Right forelimb (tissue), 1 donor: Measurements from ENCODE around the gene PGC.

ENCODE experiments used
- DNase-seq: peaks from one replicate; pipeline ENCODE4 v3.0.0-alpha.2; 2018

Gene PGC

DNA sequence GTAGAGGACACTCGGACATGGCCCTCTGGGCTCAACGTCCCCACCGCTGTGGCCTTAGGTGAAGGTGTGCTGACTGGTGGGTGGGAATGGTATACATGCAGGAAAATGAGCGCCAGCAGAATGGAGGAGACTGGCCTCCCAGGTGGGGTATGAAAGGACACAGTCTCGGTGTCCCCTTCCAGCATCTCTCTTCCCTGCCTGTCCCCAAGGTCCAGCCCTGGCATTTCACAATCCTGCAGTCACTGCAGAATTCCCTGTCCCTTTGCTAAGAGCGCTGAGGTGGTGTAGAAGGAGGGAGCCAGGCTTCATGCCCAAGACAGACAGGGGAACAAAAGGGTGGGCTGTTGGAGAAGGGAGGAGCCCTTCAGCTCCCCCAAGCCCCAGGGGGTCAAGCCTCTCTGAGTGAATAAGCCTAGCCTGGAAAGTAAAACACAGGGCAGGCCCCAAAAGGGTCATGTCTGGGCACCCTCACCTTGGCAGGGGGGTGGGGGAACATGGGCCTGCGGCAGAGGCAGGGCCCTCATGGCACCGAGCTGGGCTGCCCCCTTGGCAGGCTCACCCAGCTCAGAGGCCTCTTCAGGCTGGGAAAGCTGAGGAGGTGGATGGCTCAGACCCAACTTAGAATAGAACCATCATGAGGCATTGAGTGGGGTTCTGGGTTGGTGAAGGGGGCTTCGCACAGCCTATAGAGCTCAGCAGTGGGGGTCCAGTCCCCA is 35.7 kb downstream of the PGC start:
- DNase-seq = no peak

DNA sequence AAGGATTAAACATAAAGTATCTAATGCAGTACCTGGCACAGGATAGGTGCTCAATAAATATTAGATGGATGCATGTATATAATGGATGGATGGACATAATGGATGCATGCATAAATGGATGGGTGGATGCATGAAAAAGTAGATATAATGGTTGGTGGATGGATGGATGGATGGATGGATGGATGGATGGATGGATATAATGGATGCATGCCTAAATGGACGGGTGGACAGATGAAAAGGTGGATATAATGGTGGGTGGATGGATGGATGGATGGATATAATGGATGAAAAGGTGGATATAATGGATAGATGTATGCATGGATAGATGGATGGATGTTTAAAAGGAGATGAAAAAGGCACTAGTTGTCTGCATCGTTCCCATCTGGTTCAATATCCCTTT is 37.8 kb downstream of the PGC start:
- no peak for DNase-seq

DNA sequence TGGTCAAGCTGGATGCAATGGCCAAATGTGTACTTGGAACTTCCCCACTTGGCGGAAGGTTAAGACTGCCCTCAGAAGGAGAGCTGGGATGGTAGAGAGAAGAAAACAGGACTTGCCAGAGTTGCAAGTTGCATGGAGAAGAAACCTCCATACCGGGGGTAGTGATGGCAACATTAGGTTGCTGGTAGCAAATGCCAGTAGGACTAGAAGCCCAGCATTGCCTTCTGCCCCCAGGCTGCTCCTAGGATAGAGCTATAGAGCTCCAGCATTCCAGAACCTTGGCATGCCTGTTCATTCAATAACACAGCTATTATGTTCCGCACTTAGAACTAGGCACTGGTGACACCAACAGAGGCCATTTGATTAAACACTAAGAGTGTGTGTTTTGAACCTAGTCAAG is 38.3 kb downstream of the PGC start:
- no peak for DNase-seq

DNA sequence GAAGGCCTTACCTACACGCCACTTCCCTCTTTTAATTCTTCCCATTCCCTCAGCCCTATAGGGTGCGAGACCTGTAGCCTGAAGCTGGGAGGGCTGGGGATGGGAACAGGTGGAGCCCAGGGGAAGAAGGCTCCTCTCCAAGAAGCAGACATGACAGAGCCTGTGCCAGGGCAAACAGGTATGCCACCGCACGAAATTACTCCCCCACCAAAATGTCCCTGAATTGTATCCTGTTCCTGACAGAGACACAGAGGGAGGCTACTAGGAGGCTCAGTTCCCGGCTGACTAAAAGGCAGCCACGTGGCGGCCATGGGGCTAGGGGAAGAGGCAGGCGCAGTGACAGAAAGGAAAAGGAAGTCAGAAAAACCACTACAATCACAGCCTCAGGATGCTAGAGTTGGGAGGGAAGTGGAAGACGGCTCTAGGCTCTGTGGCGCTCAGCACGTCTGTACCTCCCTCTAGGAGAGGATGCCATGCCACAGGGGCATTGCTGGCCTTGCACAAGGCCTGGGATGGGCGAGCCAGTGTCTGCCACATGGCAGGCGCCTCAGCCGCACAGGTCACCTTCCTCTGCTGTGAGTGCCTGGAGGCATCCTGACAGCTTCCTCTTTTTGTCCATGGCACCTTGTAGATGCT is 39.5 kb downstream of the PGC start:
- no peak for DNase-seq

DNA sequence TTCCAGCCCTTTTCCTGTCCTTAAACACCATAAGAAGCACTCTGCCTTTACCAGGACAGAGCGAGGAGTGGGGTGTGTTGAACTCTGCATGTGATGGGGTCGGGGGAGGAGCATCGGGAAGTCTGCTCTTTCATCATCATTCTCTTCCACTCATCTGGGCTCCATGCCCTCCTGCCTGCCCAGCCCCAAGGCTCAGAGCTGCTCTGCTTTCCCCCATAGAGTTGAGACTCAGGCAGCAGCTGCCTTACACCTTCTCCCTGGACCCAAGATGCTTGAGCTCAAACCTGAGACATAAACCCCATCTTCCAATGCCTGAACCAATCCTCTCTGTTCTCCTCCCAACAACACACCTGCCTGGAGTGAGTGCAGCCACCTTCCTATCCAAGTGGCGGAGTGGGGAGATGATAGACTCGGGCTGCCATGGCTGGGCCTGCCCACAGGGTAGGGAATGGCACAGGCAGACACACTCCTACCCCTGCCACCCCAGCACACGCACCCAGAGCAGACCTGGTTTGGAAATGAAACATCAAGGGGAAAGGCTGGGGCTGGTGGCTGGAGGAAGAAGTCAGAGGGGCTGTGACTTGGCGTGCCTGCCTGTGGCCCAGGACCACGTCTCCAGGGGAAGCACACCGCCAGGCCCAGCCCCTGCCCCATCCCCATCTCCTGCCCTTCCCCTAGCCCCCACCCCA is 40.2 kb downstream of the PGC start:
- DNase-seq = no peak

DNA sequence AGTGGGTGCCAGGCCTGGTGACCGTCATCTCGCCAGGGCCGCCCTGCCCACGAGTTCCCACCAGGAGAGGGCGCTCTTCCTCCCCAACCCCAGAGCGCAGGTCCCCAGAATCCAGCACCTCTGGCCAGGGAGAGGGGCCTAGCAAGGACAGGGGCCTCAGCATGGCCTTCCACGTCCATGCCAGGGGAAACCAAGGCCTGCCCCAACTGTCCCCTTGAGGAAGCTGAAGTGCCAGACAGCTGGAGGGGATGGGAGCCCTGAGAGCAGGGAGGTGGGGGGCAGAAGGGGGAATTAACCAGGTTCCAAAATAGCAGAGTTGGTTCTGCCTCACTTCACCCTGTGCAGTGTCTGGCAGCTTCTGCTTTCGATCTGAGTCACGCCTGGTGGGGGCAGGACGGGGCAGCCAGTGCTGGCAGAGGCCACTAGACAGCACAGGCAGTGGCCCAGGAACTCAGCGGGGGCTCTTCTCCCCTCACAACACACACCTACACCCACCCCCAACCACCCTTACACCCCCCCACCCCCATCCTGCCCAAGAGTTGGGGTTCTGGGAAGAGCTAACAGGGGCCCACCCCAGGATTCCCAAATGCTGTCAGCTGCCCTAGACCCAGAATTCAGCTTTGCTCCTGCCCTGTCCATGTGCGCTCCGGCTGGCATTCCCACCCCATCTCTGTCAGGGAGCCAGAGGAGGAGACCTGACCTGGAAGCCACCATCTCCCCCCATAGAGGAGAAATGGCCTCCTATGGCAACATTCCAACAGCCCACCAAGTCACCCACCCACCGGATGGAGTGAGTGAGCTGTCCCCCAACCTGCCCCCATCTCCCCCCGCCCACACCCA is 41.0 kb downstream of the PGC start:
- DNase-seq = peak; percentile 65

DNA sequence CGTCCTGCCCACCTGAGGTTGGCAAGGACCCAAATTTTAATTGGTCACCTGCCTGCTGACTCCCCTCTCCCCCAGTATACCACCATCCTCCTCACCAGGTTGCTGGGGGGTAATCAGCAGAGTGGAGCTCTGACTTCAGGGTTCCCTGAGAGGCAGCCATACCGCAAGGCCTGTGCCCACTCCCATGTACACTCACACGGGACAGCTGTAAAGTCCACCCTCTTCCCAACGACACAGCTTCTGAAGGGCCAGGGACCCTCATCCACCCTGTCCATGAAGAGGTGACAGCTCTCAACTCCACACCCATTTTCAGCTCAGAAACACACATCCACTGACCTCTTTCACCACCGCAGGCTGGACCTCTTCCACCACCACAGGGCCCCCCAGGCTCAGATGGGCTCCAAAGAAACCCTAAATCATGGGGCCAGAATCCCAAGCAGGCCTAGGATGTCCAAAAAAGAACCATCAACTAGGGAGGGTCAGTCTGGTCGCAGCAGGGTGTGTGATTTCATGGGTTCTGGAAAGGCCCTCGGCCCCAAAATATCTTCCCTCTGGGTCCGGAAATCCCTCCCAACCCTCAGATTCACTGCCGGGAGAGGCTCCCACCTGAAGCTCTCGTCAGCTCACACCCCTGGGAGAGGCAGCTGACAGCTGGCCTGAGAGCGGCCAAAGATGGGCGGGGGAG is 41.7 kb downstream of the PGC start:
- no peak for DNase-seq

DNA sequence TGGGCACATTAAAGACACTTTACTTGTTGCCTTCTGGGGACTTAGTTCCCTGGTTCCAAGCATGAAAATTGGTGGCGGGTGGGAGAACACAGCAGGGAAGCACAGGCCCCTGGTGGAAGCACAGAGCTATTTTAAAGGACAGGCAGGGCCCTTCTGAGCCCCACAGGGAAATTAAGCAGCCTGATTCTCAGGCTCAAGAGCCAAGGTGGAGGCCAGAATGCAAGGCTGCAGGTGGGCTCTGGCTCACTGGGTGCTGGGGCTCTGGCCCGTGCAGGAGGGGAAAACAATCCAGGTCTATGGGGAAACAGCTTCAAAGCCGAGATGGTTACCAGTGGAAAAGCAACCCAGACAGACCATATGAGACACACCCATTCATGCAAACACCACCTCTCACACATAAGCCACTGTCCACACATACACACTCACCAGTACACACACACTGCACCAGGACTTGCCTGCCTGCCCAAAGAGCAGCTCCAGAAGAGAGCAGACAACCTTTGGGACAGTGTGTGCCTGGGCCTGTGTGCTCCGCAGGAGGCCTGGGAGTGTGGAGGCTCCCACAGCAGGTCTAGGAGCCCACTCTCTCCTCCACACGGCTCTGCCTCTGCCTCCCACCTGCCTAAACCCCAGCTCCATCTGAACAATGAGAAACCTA is 42.4 kb downstream of the PGC start:
- DNase-seq = no peak

DNA sequence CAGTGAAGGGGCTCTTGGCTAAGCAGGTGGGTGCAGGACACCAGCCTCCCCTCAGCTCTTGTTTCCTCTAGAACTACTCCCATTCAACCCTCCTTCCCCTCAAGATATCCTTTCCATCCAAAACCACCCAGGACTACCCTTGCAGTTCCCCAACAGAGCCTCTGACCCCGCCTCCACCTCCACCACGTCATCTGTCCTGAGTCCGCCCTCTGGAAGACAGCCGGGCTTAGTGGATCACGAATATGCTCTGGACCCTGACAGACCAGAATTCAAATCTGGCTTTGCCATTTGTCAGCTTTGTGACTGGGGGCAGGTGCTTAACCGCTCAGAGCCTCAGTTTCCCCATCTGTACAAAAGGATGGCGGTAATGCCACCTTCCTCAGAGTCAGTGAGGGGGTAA is 43.2 kb downstream of the PGC start:
- no peak for DNase-seq

DNA sequence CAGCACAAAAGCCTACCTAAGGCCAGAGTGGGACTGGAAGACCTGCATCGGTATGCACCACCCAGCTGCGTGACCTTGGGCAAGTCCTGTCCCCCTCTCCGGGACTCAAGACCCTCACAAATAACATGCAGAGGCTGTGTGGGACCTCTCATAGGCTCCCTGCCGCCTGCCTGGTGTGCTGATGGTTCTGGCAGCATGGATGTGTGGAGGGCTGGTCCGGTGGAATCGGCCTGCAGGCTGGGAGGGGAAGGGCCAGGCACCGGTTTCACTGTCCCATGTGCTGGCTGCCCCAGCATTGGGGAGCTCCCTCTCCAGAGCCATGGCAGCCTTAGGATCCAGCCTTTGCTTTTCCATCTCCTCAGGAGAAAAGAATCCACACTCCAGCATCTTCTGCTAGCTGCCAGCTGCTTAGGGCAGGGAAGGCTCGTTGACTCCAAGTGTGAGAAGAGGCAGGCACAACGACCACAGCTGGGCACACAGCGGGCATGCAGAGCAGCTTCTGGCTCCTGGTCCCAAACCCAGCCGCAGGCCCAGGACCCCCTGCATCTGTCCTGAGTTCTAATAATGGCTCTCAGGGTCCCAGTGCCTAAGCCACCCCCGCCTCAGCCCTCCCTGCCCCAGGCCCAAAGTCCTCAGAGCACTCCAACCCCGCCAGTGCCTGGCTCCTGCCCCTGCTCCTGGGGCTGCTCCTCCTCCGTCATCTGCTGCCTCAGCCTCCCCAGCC is 44.3 kb downstream of the PGC start:
- no peak for DNase-seq

DNA sequence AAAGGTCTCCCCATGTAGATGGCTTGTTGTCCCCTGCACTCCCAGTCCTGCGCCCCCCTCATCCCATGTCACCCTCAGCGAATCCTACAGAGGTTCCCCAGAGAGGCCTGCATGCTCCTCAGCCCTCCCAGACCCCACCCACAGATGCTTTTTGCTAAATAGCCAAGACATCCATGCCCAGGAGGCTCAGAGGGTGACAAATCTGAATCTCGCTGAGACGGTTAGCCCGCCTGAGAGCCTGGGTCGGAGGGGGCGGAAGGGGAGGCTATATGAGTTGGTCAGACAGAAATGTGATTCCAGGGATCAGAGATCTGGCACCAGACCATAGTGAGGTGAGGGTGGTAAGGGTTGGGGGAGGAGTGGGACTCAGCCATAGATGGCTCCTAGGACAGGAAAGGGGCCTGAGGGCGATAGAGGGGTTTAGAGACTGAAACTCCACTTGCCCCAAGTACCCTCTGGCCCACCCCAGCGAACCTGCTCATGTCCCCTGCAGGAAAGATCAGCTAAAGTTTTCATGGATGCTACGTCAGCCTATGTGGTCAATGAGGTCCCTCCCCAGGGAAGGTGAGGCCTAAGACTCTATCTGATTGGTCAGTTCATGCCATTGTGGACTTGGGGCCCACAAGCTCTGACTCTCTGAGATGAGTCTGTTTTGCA is 45.0 kb downstream of the PGC start:
- no peak for DNase-seq

DNA sequence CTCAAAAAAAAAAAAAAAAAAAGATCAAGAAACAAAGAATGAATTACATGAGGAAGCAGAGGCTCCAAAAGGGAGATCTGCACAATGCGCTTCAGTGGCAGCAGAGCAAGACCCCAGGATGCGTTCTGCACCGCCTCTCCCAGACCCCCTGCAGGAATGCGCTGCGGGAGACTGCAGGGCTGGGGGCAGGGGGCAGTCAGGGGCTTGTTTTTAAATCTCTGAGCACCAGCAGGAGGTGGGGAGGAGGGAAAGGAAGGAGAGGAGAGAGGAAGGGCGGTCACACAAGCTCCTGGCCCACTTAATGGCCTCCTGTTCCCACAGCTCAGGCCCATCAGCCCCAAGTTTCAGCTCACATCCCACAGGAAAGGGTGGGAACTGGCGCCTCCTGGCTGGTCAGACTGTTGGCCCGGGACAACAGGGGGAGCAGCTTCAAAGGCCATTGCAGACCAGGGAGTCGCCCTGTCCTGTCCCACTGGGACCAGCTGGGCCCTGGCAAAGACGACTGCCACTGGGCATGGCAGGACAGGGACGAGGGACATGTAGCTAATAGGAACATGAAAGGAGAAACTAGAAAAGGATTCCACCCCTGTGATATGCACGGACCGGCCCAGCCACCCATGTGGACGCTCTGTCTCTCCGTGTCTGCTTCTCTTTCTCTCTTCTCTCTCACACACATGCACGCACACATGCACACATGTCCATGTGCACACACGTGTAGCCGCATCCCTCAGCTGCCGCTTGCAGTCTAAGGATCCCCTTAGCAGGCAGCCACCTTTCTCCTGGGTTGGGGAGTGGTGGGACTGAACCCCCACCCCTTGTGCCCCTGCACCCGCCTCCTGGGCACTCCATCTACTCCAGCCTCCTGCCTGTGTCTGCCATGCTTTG is 46.5 kb downstream of the PGC start:
- DNase-seq = no peak

DNA sequence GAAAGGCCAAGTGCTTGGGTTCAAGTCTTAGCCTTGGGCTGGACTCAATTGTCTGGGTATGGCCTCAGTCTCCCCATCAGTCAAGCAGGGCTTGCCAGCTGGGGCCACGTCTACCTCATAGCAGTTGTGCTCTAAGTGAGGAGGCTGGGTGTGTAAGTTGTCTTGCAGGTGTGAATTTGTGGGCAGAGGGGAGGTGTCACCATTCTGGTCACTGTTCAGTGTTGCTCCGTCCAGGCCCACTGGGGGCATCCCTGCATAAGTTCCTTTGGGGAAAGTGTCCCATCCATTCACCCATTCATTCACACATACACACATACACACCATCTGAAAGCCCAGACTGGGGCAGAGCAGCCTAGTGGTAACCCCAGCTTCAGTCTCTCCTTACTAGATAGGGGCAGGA is 48.1 kb downstream of the PGC start:
- no peak for DNase-seq

DNA sequence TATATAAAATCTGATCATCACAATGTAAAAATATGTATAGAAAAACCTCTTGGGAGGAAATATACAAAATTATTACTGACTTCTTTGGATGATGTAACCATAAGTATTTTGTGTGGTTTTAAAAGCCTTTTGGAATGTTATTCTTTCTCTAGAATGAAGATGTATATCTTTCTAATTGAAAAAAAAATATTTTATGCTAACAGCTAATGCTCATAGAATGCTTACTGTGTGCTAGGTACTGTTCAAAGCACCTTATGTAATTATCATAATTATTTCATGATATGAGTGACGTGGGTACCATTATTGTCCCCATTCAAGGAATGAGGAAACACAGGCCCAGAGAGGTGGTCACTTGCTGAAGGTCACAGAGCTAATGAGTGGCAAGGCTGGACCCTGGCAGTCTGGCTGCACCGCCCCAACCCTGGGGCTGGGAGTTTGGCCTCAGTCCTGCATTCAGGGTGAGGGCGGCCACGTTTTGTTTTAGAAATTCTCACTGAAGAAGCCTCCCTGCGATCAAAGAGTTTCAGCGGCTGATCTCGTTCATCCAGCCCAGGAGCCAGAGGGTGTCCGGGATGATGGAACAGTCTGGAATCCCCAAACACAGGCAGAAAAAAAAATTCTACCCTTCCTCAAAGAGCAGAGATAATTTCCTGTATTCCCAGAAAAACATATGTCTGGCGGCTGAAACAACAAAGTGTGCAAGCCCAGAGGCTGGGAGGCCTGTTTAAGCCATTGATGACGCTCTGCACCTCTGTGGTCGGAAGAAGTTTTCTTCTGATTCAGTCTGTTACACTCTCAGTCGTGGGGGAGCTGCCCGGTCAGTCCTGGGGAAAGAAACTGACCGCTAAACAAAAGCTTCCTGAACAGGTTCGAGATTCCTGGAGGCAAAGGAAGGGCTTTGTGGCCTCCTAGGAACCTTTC is 49.1 kb downstream of the PGC start:
- DNase-seq = peak; percentile 65

DNA sequence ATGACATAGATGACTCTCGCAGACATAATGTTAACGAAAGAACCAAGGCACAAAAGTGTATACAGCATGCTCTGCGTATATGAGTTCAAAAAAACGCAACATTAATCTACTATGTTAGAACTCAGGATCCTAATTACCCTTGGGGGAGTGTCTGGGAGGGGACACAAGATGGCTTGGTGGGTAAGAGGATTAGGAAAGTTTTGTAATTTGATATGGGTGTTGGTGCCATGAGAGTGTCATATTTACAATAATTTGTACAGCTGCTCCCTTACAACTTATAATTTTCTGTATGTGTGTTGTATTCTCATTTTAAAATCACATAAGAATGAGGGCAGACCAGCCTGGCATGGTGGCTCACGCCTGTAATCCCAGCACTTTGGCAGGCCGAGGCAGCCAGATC is 50.4 kb downstream of the PGC start:
- DNase-seq = no peak

DNA sequence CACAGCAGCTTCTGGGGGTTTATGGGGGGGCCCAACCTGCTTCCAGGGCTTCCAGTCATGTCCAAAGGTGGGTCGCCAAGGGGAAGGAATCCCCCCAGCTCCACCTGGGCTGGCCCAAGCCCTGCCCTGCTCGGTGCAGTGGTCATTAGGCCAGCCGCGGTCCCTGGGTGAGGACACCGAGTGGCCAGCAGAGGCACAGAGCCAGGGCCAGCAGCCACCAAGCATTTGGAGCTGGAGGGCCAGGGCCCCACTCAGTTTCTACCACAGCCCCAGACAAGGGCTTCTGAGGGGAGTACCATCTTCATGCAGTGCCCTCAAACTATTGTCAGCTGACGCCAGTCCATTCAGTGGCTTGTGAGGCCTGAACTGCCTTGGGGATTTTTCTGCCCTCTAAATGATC is 51.4 kb downstream of the PGC start:
- no peak for DNase-seq

DNA sequence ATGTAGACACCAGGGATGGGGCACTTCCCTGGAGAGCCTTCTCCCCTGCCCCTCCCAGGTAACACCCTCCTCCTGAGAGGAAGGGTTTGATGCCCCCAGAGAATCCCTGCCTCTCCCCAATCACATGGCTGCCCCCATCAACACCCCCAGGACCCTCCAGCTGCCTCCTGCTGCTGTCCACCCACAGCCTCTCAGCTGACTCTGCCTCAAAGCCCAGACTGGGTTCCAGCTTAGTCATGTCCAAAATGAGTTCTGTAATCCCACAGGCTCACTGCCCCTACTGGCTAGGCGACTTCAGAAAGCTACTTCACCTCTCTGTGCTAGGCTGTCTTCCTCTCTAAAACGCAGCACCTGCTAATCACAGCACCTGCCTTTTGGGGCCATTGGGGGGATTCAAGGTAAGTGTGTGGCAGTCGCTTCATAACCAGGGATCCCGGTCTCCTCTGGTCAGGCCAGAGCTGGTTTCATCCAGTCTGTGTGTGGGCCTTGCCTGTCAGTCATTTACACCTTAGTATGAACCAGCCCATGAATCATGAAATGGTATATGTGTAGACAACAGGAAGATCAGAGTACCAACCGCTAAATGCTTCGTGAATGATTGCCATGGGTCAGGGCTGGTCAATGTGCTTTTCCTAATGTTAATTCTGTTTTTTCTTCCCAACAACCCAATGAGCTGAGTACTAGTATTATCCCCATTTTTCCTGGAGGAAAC is 52.2 kb downstream of the PGC start:
- DNase-seq = no peak
